HepG2 (cell line): ENCODE results near the gene PTMA. TPM values are rescaled to one million over a fixed set of nuclear protein-coding genes. Genes with fewer than 3 reads are reported as not detected.

Experiments used
- CAMTA2 ChIP-seq: sonication (generic); formaldehyde crosslinking; IDR thresholded peaks from 2 replicates; pipeline ENCODE4 v1.4.0; 2020; ENCODE audit warnings: mild to moderate bottlenecking, missing genetic modification reagents, borderline replicate concordance
- ELF1 ChIP-seq: sonication (generic); formaldehyde crosslinking; IDR thresholded peaks from 2 replicates; pipeline ENCODE4 v1.4.0; 2020; ENCODE audit warnings: missing genetic modification reagents
- FLYWCH1 ChIP-seq: sonication (generic); formaldehyde crosslinking; IDR thresholded peaks from 2 replicates; pipeline ENCODE4 v1.8.1; 2023; ENCODE audit warnings: mild to moderate bottlenecking, missing genetic modification reagents
- MAFK ChIP-seq, 2 experiments: IDR thresholded peaks in 1 of 2; conservative IDR thresholded peaks in 1 of 2; 2 replicates each; pipeline ENCODE4 v1.6.1; 2011; ENCODE audit warnings: improper control_type of control experiment in 2 of 2, low read length in 2 of 2
- NCOR1 ChIP-seq: fragments of 200-600 bp; sonication (generic); IDR thresholded peaks from 2 replicates; pipeline ENCODE4 v1.7.0; 2017; ENCODE audit warnings: antibody characterized with exemption, low read length, borderline replicate concordance
- RFXANK ChIP-seq: IDR thresholded peaks from 2 replicates; pipeline ENCODE4 v1.6.1; 2016
- SAFB2 ChIP-seq: sonication (generic); formaldehyde crosslinking; IDR thresholded peaks from 2 replicates; pipeline ENCODE4 v1.5.1; 2020; ENCODE audit warnings: missing genetic modification reagents, low read depth, mild to moderate bottlenecking, borderline replicate concordance
- TBX2 ChIP-seq: sonication (generic); formaldehyde crosslinking; IDR thresholded peaks from 2 replicates; pipeline ENCODE4 v1.5.0; 2020; ENCODE audit warnings: missing genetic modification reagents, mild to moderate bottlenecking, borderline replicate concordance
- ZFP1 ChIP-seq: IDR thresholded peaks from 2 replicates; pipeline ENCODE4 v1.6.1; 2016
- ZNF142 ChIP-seq: sonication (generic); formaldehyde crosslinking; IDR thresholded peaks from 2 replicates; pipeline ENCODE4 v1.4.0; 2020; ENCODE audit warnings: missing genetic modification reagents
- ZNF205 ChIP-seq: IDR thresholded peaks from 2 replicates; pipeline ENCODE4 v1.6.1; 2018; ENCODE audit warnings: missing biosample characterization, missing genetic modification reagents
- ZNF350 ChIP-seq: sonication (generic); formaldehyde crosslinking; IDR thresholded peaks from 2 replicates; pipeline ENCODE4 v1.4.0; 2020; ENCODE audit warnings: mild to moderate bottlenecking, low read depth, missing genetic modification reagents, borderline replicate concordance
- ZNF580 ChIP-seq: IDR thresholded peaks from 2 replicates; pipeline ENCODE4 v1.6.1; 2016; ENCODE audit warnings: low read depth, borderline replicate concordance
- ZNF605 ChIP-seq: sonication (generic); formaldehyde crosslinking; IDR thresholded peaks from 2 replicates; pipeline ENCODE4 v1.8.0; 2022; ENCODE audit warnings: mild to moderate bottlenecking, missing genetic modification reagents
- ZNF709 ChIP-seq: sonication (generic); formaldehyde crosslinking; IDR thresholded peaks from 2 replicates; pipeline ENCODE4 v1.5.0; 2020; ENCODE audit warnings: mild to moderate bottlenecking, missing genetic modification reagents
- polyA plus RNA-seq, 8 experiments: library from polyadenylated mRNA; depleted of rRNA in 3 of 8; stranded (reverse) in 7 of 8; unstranded in 1 of 8; fragments of >200 nt; fragmentation: Illumina TruSeq in 4 of 8; extraction: Trizol in 4 of 8; gene quantifications; 2 replicates each; pipeline versions ENCODE4 v1.2.1 to v1.2.3, GENCODE V29; 2011 to 2016; ENCODE audit warnings: low read depth in 4 of 8, missing spikeins in 1 of 8, mixed read lengths in 1 of 8; ENCODE audit not compliant: insufficient read depth in 1 of 8
- total RNA-seq, 5 experiments: library from RNA; depleted of rRNA; stranded (reverse); fragments of >200 nt; fragmentation: Illumina TruSeq; extraction: Trizol; gene quantifications; 2 replicates each; pipeline ENCODE4 v1.2.3, GENCODE V29; 2016; ENCODE audit warnings: low read depth in 1 of 5
- TF ChIP-seq, protein P1 (sequence below): IDR thresholded peaks from 2 replicates; pipeline ENCODE4 v1.6.1; 2018; ENCODE audit warnings: missing genetic modification reagents

The PTMA gene
- total and polyA plus RNA-seq, 2 of the 13 experiments (the other 11 are each of a cell fraction or from before 2014, with no cell fraction given): 190 to 1,086 TPM

- TF ChIP-seq ZFP1 (CRISPR knock-in tag) (0 out of 2 replicates have a peak, but pooled peaks have one; percentile 30), ZNF350 (CRISPR knock-in tag) (peak; percentile 91), RFXANK (CRISPR knock-in tag) (0 out of 2 replicates have a peak, but pooled peaks have one; percentile 65), ELF1 (CRISPR knock-in tag) (peak; percentile 44), ZNF142 (CRISPR knock-in tag) (no peak), TBX2 (CRISPR knock-in tag) (peak; percentile 67), ZNF709 (CRISPR knock-in tag) (no peak), FLYWCH1 (no peak), NCOR1 (no peak), CAMTA2 (CRISPR knock-in tag) (0 out of 2 replicates have a peak, but pooled peaks have one; percentile 63), SAFB2 (no peak), ZNF605 (peak; percentile 34; the same call in 1 of the 2 replicates), ZNF205 (CRISPR knock-in tag) (peak; percentile 83), ZNF580 (CRISPR knock-in tag) (peak; percentile 94; the same call in 1 of the 2 replicates), MAFK (conservative IDR thresholded peaks at IDR 0.05 in 1 of 2, IDR thresholded peaks at IDR 0.05 in 1 of 2; ENCODE audit: low read length in 2 of 2) (no peak)
- TF ChIP-seq, protein P1, sequence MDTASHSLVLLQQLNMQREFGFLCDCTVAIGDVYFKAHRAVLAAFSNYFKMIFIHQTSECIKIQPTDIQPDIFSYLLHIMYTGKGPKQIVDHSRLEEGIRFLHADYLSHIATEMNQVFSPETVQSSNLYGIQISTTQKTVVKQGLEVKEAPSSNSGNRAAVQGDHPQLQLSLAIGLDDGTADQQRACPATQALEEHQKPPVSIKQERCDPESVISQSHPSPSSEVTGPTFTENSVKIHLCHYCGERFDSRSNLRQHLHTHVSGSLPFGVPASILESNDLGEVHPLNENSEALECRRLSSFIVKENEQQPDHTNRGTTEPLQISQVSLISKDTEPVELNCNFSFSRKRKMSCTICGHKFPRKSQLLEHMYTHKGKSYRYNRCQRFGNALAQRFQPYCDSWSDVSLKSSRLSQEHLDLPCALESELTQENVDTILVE: 0 out of 2 replicates have a peak, but pooled peaks have one; percentile 46
These were observed 5.7 kb downstream of the PTMA start (continued) for GRCh38 chr2:231713730-231714638.
